Lung (tissue), 12 donors: ENCODE results near the gene ABTB1. TPM values are rescaled to one million over a fixed set of nuclear protein-coding genes. Genes with fewer than 3 reads are reported as not detected.
"Not testable (repeated sequence)": the region's sequence is repeated elsewhere in the genome, so short reads cannot be mapped to it uniquely, and the experiment has no call there.

Source experiments
- ATAC-seq: fragments of 200-7000 bp; cut with Tn5 transposase; one replicate; pipeline ENCODE4 v1.9.1; 2020; ENCODE audit warnings: moderate number of reproducible peaks; ENCODE audit not compliant: insufficient read depth, low FRiP score
- DNase-seq, 3 donors: peaks; one replicate each; pipeline ENCODE4 v3.0.0-alpha.2; 2013 to 2017
- H3K27ac ChIP-seq, 2 donors: one replicate each; pipeline ENCODE4 v1.5.1; 2013; ENCODE audit warnings: mild to moderate bottlenecking in 2 of 2, moderate library complexity in 2 of 2, control low read depth in 1 of 2, inconsistent platforms in 1 of 2, low read depth in 1 of 2, low read length in 1 of 2
- H3K27me3 ChIP-seq, 3 donors: one replicate each; pipeline ENCODE4 v1.5.1; 2013; ENCODE audit warnings: low read length in 2 of 3; ENCODE audit not compliant: control insufficient read depth in 3 of 3, insufficient read depth in 3 of 3
- H3K36me3 ChIP-seq, 4 donors: one replicate each; pipeline ENCODE4 v1.5.1; 2013; ENCODE audit warnings: low read length in 4 of 4, mild to moderate bottlenecking in 1 of 4, moderate library complexity in 1 of 4; ENCODE audit not compliant: control insufficient read depth in 4 of 4, insufficient read depth in 4 of 4
- H3K4me1 ChIP-seq, 5 donors: one replicate each; pipeline ENCODE4 v1.5.1; 2013; ENCODE audit warnings: low read length in 5 of 5, mild to moderate bottlenecking in 2 of 5, moderate library complexity in 1 of 5; ENCODE audit not compliant: control insufficient read depth in 5 of 5, insufficient read depth in 5 of 5
- H3K4me3 ChIP-seq: one replicate; pipeline ENCODE4 v1.5.1; 2013; ENCODE audit warnings: mild to moderate bottlenecking, control low read depth, moderate library complexity
- H3K9ac ChIP-seq, 2 donors: one replicate each; pipeline ENCODE4 v1.5.1; 2013; ENCODE audit warnings: low read length in 2 of 2, control low read depth in 1 of 2; ENCODE audit not compliant: insufficient read depth in 1 of 2
- H3K9me3 ChIP-seq, 4 donors: one replicate each; pipeline ENCODE4 v1.5.1; 2013; ENCODE audit warnings: low read length in 3 of 4, mild to moderate bottlenecking in 1 of 4, moderate library complexity in 1 of 4; ENCODE audit not compliant: control insufficient read depth in 4 of 4, insufficient read depth in 3 of 4
- WGBS, 2 donors: extraction: QIAGEN DNeasy Blood & Tissue Kit; methylation state at CpG; one replicate each; pipeline ENCODE4 v1.1.7; 2013; 5-methylcytosine and 5-hydroxymethylcytosine counted together
- polyA plus RNA-seq, 2 donors: library from polyadenylated mRNA; stranded (reverse); fragments of 200-250 nt; gene quantifications; one replicate each; pipeline ENCODE4 v1.2.1, GENCODE V29; 2013
- total RNA-seq, 2 donors: library from RNA; depleted of rRNA in 1 of 2; stranded (reverse); fragments of >200 nt in 1 of 2; gene quantifications; one replicate each; pipeline ENCODE4 v1.2.1, GENCODE V29; 2014 to 2021
- TF ChIP-seq, protein P1 (sequence below): IDR thresholded peaks from 2 replicates; pipeline ENCODE4 v1.5.1; 2012; ENCODE audit warnings: mild to moderate bottlenecking; ENCODE audit errors: control extremely low read depth, extremely low read depth
- donor health status: control.
- donor health status: control.
- donor health status: Bipolar disorder and iron deficiency.
- donor health status: healthy.
- donor health status: DM: yes; HTN: yes; CAD: no.

Gene ABTB1
- total and polyA plus RNA-seq, 4 donors, result 30.7 to 102 (median 48.6) TPM

DNA sequence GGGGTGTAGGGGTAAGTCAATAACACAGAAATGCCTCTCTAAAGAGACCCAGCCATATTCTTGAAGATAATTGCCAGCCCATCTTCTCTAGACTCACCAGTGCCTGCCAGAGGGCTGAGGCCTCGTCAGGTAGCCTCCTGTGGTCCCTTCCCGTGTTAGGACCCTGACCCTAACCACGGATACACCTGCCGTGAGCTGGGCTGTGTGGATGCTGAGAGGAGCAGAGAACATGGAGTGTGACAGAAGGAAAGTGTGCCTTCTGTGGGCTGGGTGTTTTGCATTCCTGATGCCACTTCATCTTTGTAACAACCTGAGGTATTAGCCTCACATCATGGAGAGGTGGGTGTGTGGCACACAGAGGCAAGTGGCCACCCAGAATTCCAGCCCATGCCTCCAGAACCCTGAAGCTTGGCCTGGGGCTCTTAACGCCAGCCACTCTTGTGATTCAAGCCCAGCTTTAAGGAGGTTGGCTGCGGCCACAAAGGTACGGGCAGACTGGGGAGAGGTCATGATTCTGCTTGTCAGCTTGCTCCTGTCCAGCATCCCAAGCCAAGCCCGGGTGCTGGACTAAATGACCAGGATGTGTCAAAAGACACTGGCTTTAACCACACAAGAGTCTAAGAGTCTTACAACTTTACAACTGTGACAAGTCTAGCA is 21.1 kb upstream of the ABTB1 start:
- Histone ChIP-seq H3K4me3 (no peak overlapping the region), H3K27me3 (no peaks in the 10 kb centered on the region), H3K9me3 (no peaks in the 10 kb centered on the region), H3K4me1 (peaks cover 0 to 3% (median 0%) of the 10 kb centered on the region in 5 donors), H3K27ac (no peak overlapping the region), H3K9ac (no peak overlapping the region), H3K36me3 (no peaks in the 10 kb centered on the region)
- WGBS, 2 donors, result 74 to 85% methylated on average over 8 of the region's 8 CpGs
- TF ChIP-seq, protein P1, sequence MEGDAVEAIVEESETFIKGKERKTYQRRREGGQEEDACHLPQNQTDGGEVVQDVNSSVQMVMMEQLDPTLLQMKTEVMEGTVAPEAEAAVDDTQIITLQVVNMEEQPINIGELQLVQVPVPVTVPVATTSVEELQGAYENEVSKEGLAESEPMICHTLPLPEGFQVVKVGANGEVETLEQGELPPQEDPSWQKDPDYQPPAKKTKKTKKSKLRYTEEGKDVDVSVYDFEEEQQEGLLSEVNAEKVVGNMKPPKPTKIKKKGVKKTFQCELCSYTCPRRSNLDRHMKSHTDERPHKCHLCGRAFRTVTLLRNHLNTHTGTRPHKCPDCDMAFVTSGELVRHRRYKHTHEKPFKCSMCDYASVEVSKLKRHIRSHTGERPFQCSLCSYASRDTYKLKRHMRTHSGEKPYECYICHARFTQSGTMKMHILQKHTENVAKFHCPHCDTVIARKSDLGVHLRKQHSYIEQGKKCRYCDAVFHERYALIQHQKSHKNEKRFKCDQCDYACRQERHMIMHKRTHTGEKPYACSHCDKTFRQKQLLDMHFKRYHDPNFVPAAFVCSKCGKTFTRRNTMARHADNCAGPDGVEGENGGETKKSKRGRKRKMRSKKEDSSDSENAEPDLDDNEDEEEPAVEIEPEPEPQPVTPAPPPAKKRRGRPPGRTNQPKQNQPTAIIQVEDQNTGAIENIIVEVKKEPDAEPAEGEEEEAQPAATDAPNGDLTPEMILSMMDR, result no peak
- ATAC-seq, result no peak
- DNase-seq, result no peak

DNA sequence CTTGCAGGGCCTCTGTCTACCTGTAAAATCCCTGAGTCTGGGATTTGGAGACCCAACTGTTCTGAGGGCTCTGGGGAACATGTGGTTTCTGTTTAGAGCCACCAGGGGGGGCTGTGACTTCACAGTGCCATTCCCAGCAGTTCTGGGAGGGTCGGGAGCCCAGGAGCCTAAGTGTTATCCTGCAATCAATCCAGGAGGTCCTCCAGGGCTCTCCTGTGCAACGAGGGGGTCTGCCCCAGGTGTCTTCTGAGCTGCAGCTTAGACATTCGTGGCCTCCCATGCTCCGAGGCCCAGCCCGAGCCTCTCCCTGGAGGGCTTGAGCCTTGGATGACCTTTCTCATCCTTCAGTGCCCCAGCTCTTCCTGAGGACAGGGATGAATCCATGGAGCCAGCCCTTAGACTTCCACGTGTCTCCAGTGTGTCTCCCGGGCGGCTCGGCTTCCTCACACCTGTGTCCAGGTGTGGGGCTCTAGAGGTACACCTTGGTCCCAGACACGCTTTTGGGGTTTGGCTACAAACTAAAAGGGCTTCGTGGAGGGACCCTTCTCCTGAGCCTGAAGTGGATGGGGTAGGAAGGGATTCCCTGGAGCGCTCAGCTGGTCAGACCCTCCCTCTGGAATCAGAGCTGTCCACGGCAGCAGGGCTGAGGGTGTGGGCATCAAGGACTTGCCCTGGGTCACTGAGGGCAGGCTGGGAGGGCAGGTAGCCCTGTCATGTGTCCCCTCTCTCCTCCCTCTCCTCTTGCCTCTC is 20.3 kb upstream of the ABTB1 start:
- H3K27me3 ChIP-seq, result no peaks in the 10 kb centered on the region
- no peaks in the 10 kb centered on the region for H3K9me3 ChIP-seq
- peak; percentile 75 for ATAC-seq
- H3K4me3 ChIP-seq, result no peak overlapping the region
- TF ChIP-seq, protein P1, result peak; percentile 68
- no peak overlapping the region for H3K9ac ChIP-seq
- no peak overlapping the region for H3K27ac ChIP-seq
- WGBS, 2 donors, result 67 to 72% methylated on average over 13 of the region's 13 CpGs
- peak; percentile 61 to 73 (median 64) for DNase-seq
- peaks cover 0 to 3% (median 0%) of the 10 kb centered on the region in 5 donors for H3K4me1 ChIP-seq
- no peaks in the 10 kb centered on the region for H3K36me3 ChIP-seq

DNA sequence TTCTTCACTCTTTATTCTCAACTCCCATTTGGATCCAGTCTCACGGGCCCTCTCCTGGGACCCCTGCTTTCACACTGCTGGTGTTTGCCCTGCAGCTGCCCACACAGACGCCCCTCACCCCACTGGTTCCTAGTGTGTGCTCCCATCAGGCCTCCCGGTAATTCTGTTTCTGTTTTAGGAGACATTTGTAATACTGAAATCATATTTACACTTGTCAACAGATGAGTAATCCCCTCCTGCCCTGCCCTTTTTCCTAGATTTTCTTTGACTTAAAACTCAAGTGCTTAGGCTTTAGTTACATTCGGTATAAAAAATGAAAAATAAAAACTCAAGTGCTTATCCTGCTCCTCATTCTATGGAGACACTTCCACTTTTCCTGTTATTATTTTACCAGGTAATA is 18.4 kb upstream of the ABTB1 start:
- Histone ChIP-seq H3K36me3 (no peaks in the 10 kb centered on the region), H3K27me3 (no peaks in the 10 kb centered on the region), H3K27ac (no peak overlapping the region), H3K9ac (no peak overlapping the region), H3K4me1 (peaks cover 0 to 3% (median 0%) of the 10 kb centered on the region in 5 donors), H3K9me3 (no peaks in the 10 kb centered on the region), H3K4me3 (no peak overlapping the region)
- TF ChIP-seq, protein P1, result no peak
- no peak for ATAC-seq
- WGBS, 2 donors, result 78 to 91% methylated on average over 4 of the region's 4 CpGs
- no peak for DNase-seq

DNA sequence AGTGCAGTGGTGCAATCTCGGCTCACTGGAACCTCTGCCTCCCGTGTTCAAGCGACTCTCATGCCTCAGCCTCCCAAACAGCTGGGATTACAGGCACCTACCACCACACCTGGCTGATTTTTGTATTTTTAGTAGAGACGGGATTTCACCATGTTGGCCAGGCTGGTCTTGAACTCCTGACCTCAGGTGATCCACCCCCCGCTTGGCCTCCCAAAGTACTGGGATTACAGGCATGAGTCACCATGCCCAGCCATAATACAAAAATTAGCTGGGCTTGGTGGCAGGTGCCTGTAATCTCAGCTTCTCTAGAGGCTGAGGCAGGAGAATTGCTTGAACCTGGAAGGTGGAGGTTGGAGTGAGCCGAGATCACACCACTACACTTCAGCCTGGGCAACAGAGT is 17.8 kb upstream of the ABTB1 start:
- ATAC-seq, H3K4me1 ChIP-seq, H3K27ac ChIP-seq, DNase-seq, H3K36me3 ChIP-seq, H3K9me3 ChIP-seq, H3K4me3 ChIP-seq, H3K9ac ChIP-seq, H3K27me3 ChIP-seq: not testable (repeated sequence)
- 93 to 94% methylated on average over 6 of the region's 6 CpGs for WGBS, 2 donors
